ENCODE data around the gene HELT. TPM values are rescaled to one million over a fixed set of nuclear protein-coding genes. Genes with fewer than 3 reads are reported as not detected.
"Not testable (repeated sequence)": the region's sequence is repeated elsewhere in the genome, so short reads cannot be mapped to it uniquely, and the experiment has no call there.

HELT gene
- total RNA-seq, 1 donor from 2014 or later, result not detected

DNA sequence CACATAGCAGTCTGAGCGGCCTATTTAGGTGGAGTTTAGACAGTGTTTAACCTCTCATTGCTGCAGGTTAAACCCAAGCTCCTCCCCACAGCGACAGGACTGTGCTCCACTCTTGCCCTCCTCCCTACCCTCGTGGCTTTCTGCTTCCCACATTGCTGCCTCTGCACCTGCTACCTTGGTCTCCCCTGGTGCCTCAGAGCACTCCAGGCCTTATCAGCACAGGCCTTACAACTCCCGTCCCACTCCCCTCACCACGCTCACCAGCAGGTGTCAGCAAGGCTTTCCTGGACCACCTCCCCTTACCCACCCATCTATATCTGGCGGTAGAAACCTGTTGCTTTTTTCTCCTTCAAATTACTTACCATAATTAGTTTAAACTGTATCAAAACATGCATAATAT, 18.6 kb downstream of the HELT start:
- Histone ChIP-seq H3K4me3 (ENCODE audit: low read depth, low read length) (no peak overlapping the region), H3K36me3 (ENCODE audit: control insufficient read depth, insufficient read depth, low read length) (no peaks in the 10 kb centered on the region), H3K27me3 (ENCODE audit: control insufficient read depth, insufficient read depth, low read length) (peaks cover 4% of the 10 kb centered on the region)
- FAIRE-seq (no peak), DNase-seq (ENCODE audit: low read depth) (no peak)
- TF ChIP-seq, protein P1, sequence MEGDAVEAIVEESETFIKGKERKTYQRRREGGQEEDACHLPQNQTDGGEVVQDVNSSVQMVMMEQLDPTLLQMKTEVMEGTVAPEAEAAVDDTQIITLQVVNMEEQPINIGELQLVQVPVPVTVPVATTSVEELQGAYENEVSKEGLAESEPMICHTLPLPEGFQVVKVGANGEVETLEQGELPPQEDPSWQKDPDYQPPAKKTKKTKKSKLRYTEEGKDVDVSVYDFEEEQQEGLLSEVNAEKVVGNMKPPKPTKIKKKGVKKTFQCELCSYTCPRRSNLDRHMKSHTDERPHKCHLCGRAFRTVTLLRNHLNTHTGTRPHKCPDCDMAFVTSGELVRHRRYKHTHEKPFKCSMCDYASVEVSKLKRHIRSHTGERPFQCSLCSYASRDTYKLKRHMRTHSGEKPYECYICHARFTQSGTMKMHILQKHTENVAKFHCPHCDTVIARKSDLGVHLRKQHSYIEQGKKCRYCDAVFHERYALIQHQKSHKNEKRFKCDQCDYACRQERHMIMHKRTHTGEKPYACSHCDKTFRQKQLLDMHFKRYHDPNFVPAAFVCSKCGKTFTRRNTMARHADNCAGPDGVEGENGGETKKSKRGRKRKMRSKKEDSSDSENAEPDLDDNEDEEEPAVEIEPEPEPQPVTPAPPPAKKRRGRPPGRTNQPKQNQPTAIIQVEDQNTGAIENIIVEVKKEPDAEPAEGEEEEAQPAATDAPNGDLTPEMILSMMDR (IDR thresholded peaks at IDR 0.05; ENCODE audit: insufficient read depth, low read length, severe bottlenecking), result no peak

DNA sequence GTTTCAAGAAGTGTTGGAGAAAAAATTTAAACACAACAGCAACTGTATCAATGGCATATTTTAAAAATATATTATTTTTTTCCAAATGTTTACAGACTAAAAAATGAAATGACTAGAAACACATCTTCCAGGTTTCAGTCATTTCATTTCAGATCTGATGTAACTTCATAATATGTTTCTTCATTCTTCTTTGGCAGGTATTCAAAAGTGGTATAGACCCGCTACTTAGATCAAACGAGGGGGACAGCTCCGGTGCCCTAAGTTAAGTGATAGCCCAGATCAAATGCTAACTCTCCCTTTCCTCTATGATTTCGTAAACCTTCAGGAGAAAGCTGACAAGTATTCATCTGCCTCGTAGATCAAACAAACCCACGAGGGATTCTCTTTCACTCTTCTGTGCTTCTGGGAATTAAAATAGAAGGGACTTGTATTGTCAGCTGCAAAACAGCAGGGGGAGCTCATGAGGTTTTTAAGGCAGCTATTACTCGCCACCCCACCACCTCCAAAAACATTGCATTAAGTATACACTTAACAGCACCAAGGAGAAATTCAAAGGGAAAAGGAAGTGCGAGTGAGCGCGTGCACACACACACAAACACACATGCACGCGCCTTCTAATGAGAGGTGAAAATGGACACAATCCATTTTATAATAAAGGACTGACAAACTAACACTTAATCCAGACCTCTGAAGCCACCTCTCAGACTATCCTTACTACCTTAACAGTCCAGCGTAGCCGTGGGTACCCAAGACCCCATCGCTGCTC, 21.4 kb downstream of the HELT start:
- TF ChIP-seq, protein P1 (IDR thresholded peaks at IDR 0.05; ENCODE audit: insufficient read depth, low read length, severe bottlenecking), result peak; percentile 75
- DNase-seq (ENCODE audit: low read depth), result peak; percentile 55
- Histone ChIP-seq H3K27me3 (ENCODE audit: control insufficient read depth, insufficient read depth, low read length) (peaks cover 1% of the 10 kb centered on the region), H3K4me3 (ENCODE audit: low read depth, low read length) (peak overlapping the region; percentile 23), H3K36me3 (ENCODE audit: control insufficient read depth, insufficient read depth, low read length) (no peaks in the 10 kb centered on the region)
- no peak for FAIRE-seq

DNA sequence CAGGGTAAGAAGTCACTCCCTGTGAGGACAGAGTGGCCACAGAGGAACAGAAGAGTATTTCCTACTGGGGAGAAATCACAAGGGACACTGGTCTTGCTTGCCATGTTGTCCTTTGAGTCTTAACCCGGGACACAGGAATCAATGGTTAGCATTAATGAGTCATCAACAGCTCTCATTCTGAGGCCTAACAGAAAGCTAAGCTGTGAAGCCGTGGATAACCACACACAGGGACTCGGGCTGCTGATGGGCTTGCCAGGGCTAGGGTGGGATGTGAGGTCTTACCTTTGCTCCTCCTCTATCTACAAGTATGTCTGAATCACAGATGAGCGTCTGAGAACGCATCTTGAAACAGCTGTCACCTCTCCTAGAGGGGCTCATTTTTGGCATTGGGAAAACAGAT, 22.2 kb downstream of the HELT start:
- Histone ChIP-seq H3K27me3 (ENCODE audit: control insufficient read depth, insufficient read depth, low read length) (peaks cover 1% of the 10 kb centered on the region), H3K36me3 (ENCODE audit: control insufficient read depth, insufficient read depth, low read length) (no peaks in the 10 kb centered on the region), H3K4me3 (ENCODE audit: low read depth, low read length) (no peak overlapping the region)
- no peak for FAIRE-seq
- no peak for DNase-seq (ENCODE audit: low read depth)
- TF ChIP-seq, protein P1 (IDR thresholded peaks at IDR 0.05; ENCODE audit: insufficient read depth, low read length, severe bottlenecking), result no peak

DNA sequence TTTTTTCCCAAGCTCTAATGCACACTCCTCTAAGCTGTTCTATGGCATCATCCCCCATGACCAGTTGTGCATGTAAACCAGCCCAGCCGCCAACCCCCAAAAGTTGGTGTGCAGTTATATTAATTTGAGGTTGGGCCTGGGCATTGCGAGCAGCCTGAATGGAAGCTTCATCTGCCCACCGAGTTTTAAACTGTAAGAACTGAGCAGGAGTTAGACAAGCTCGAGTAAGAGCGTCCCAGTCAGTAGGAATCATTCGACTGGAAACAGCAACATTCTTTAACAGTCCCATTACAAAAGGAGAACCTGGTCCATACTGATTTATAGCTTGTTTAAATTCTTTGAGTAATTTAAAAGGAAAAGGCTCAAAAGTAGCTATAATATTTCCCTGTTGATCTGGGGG, 32.0 kb downstream of the HELT start:
- H3K36me3 ChIP-seq (ENCODE audit: control insufficient read depth, insufficient read depth, low read length); H3K27me3 ChIP-seq (ENCODE audit: control insufficient read depth, insufficient read depth, low read length); FAIRE-seq; H3K4me3 ChIP-seq (ENCODE audit: low read depth, low read length); DNase-seq (ENCODE audit: low read depth): not testable (repeated sequence)

DNA sequence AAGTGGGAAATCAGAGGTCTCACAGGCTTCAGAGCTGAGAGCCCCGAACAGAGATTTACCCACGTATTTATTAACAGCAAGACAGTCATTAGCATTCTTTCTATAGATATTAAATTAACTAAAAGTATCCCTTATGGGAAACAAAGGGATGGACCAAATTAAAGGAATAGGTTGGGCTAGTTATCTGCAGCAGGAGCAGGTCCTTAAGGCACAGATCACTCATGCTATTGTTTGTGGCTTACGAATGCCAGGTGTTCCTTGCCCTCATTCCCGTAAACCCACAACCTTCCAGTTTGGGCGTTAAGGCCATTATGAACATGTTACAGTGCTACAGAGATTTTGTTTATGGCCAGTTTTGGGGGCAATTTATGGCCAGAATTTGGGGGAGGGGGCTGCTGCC, 33.0 kb downstream of the HELT start:
- FAIRE-seq; H3K27me3 ChIP-seq (ENCODE audit: control insufficient read depth, insufficient read depth, low read length); DNase-seq (ENCODE audit: low read depth); H3K36me3 ChIP-seq (ENCODE audit: control insufficient read depth, insufficient read depth, low read length); H3K4me3 ChIP-seq (ENCODE audit: low read depth, low read length): not testable (repeated sequence)

DNA sequence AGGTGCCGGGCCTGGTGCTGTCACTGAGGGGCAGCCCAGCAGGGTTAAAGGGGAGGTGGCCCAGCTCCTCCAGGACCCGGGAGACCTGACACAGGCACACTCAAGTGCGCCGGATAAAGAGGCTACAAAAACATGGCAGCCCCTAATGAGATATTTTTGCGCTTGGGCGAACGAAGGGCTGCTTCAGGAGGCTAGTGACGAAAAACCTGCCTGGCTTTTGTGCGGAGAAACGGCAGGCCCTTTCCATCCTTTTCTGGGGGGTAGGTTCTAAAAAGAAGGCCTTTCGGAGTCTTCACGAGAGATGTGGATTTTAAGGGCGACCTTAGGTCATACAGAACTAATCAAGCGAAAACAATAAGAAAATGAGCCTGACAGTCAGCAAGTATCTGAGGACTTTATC, 35.5 kb downstream of the HELT start:
- no peak for FAIRE-seq
- TF ChIP-seq, protein P1 (IDR thresholded peaks at IDR 0.05; ENCODE audit: insufficient read depth, low read length, severe bottlenecking), result no peak

DNA sequence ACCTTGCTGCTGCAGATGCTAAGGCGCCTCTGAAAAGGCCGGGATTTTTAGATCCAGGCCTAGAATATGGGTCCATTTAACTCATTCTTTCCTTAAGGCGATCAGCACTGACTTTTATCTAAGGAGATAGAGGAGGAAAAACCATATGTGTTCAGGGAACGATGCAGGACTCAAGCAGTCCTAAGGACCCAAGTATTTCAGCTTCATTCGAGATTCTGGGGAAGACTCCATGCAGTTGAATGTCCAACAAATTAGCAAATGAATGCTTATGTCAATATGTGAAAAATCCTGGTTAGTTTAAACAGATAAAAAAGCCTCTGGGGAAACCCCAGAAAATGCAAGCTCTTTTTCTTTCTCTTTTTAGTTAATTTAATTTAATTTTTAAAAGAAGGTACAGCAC, 36.0 kb downstream of the HELT start:
- DNase-seq (ENCODE audit: low read depth) (no peak), FAIRE-seq (no peak)
- Histone ChIP-seq H3K27me3 (ENCODE audit: control insufficient read depth, insufficient read depth, low read length) (no peaks in the 10 kb centered on the region), H3K4me3 (ENCODE audit: low read depth, low read length) (no peak overlapping the region), H3K36me3 (ENCODE audit: control insufficient read depth, insufficient read depth, low read length) (no peaks in the 10 kb centered on the region)
- TF ChIP-seq, protein P1 (IDR thresholded peaks at IDR 0.05; ENCODE audit: insufficient read depth, low read length, severe bottlenecking), result no peak

More for the DNA sequence above, 35.5 kb downstream of the HELT start:
- no peak for DNase-seq (ENCODE audit: low read depth)
- Histone ChIP-seq H3K36me3 (ENCODE audit: control insufficient read depth, insufficient read depth, low read length) (no peaks in the 10 kb centered on the region), H3K27me3 (ENCODE audit: control insufficient read depth, insufficient read depth, low read length) (no peaks in the 10 kb centered on the region), H3K4me3 (ENCODE audit: low read depth, low read length) (no peak overlapping the region)
